ENCODE measurements around the gene SLX4IP. TPM values are rescaled to one million over a fixed set of nuclear protein-coding genes. Genes with fewer than 3 reads are reported as not detected.

SLX4IP gene
- polyA plus RNA-seq, 3 donors: 0.76 to 2.5 (median 1.1) TPM

- no CpG with 5 or more reads among the region's 2 CpGs for WGBS (ENCODE audit: insufficient coverage)
- no peak for TF ChIP-seq CTCF (IDR thresholded peaks at IDR 0.05)
- H3K9me3 Mint-ChIP-seq: peaks cover 0 to 2% (median 0%) of the 10 kb centered on the region in 7 donors
- no peaks in the 10 kb centered on the region for H3K4me1 Mint-ChIP-seq
- H3K36me3 Mint-ChIP-seq: peaks cover 24 to 35% of the 10 kb centered on the region in 2 donors
- DNase-seq: no peak
- intact Hi-C loops (cut with micrococcal nuclease): no loop called here
- H4K20me1 ChIP-seq (ENCODE audit: insufficient read depth, low read length): no peaks in the 10 kb centered on the region
- peak overlapping the region in 1 of 7 donors; percentile 29 for H3K27ac Mint-ChIP-seq
- peak overlapping the region in 1 of 2 donors; percentile 31 for H3K27ac ChIP-seq (ENCODE audit: low read depth in 1 of 2, low read length in 2 of 2)
- peaks cover 0 to 26% of the 10 kb centered on the region in 2 donors for H3K36me3 ChIP-seq (replicated peaks in 1 of 2; ENCODE audit: control insufficient read depth in 1 of 2, insufficient read depth in 2 of 2, low read length in 2 of 2)
- H3K4me3 Mint-ChIP-seq: no peak overlapping the region
- H3K9ac ChIP-seq (ENCODE audit: insufficient read depth, low read length, poor library complexity, severe bottlenecking): no peak overlapping the region
- no peaks in the 10 kb centered on the region for H3K9me3 ChIP-seq (replicated peaks in 1 of 2; ENCODE audit: control insufficient read depth in 1 of 2, insufficient read depth in 1 of 2, low read length in 2 of 2)
- no peaks in the 10 kb centered on the region for H3K79me2 ChIP-seq (ENCODE audit: insufficient read depth, low read length)
- H3K27me3 Mint-ChIP-seq (ENCODE audit: low read depth in 3 of 3): peaks cover 0 to 2% (median 0%) of the 10 kb centered on the region in 3 donors
- no peak overlapping the region for H3K4me3 ChIP-seq (replicated peaks in 1 of 3; ENCODE audit: low read depth in 2 of 3, low read length in 3 of 3)
- no peaks in the 10 kb centered on the region for H3K27me3 ChIP-seq (ENCODE audit: control insufficient read depth in 2 of 2, insufficient read depth in 2 of 2, low read length in 2 of 2)
- H3K4me1 ChIP-seq (ENCODE audit: control insufficient read depth in 1 of 2, insufficient read depth in 2 of 2, low read length in 2 of 2): no peaks in the 10 kb centered on the region
- no peak overlapping the region for H3K4me2 ChIP-seq (replicated peaks; ENCODE audit: extremely low read depth, low read length, poor library complexity, severe bottlenecking)
- no peak overlapping the region for H2AFZ ChIP-seq (ENCODE audit: insufficient read depth, low read depth, low read length, poor library complexity, severe bottlenecking)
Measured at GRCh38 chr20:10609276-10609675, 174.2 kb downstream of the SLX4IP start.

- no peaks in the 10 kb centered on the region for H3K27me3 ChIP-seq (ENCODE audit: control insufficient read depth in 2 of 2, insufficient read depth in 2 of 2, low read length in 2 of 2)
- intact Hi-C loops (cut with micrococcal nuclease): no loop called here
- H3K27ac Mint-ChIP-seq: peak overlapping the region in 1 of 7 donors; percentile 26
- H2AFZ ChIP-seq (ENCODE audit: insufficient read depth, low read depth, low read length, poor library complexity, severe bottlenecking): no peak overlapping the region
- no peak overlapping the region for H3K9ac ChIP-seq (ENCODE audit: insufficient read depth, low read length, poor library complexity, severe bottlenecking)
- no peak overlapping the region for H3K4me3 Mint-ChIP-seq
- TF ChIP-seq CTCF (IDR thresholded peaks at IDR 0.05): no peak
- H3K36me3 ChIP-seq (replicated peaks in 1 of 2; ENCODE audit: control insufficient read depth in 1 of 2, insufficient read depth in 2 of 2, low read length in 2 of 2): peaks cover 0 to 22% of the 10 kb centered on the region in 2 donors
- H3K79me2 ChIP-seq (ENCODE audit: insufficient read depth, low read length): no peaks in the 10 kb centered on the region
- H3K4me1 ChIP-seq (ENCODE audit: control insufficient read depth in 1 of 2, insufficient read depth in 2 of 2, low read length in 2 of 2): no peaks in the 10 kb centered on the region
- H3K4me3 ChIP-seq (replicated peaks in 1 of 3; ENCODE audit: low read depth in 2 of 3, low read length in 3 of 3): no peak overlapping the region
- H3K27me3 Mint-ChIP-seq (ENCODE audit: low read depth in 3 of 3): peaks cover 0 to 2% (median 0%) of the 10 kb centered on the region in 3 donors
- no peaks in the 10 kb centered on the region for H3K9me3 ChIP-seq (replicated peaks in 1 of 2; ENCODE audit: control insufficient read depth in 1 of 2, insufficient read depth in 1 of 2, low read length in 2 of 2)
- H3K27ac ChIP-seq (ENCODE audit: low read depth in 1 of 2, low read length in 2 of 2): no peak overlapping the region
- no peaks in the 10 kb centered on the region for H4K20me1 ChIP-seq (ENCODE audit: insufficient read depth, low read length)
- DNase-seq: no peak
- H3K4me2 ChIP-seq (replicated peaks; ENCODE audit: extremely low read depth, low read length, poor library complexity, severe bottlenecking): no peak overlapping the region
- H3K9me3 Mint-ChIP-seq: peaks cover 0 to 2% (median 0%) of the 10 kb centered on the region in 7 donors
- no peaks in the 10 kb centered on the region for H3K4me1 Mint-ChIP-seq
- H3K36me3 Mint-ChIP-seq: peaks cover 24 to 36% of the 10 kb centered on the region in 2 donors
Measured at GRCh38 chr20:10609770-10610169, 174.7 kb downstream of the SLX4IP start.

All from CD14-positive monocyte (primary cell).